Mucosa of descending colon (tissue), 3 donors: ENCODE measurements around the gene SEC61A2. TPM values are rescaled to one million over a fixed set of nuclear protein-coding genes. Genes with fewer than 3 reads are reported as not detected.
"Not testable (repeated sequence)": the region's sequence is repeated elsewhere in the genome, so short reads cannot be mapped to it uniquely, and the experiment has no call there.

Experiments used
- ATAC-seq: fragments of 200-7000 bp; cut with Tn5 transposase; one replicate; pipeline ENCODE4 v1.9.1; 2020; ENCODE audit warnings: mild to moderate bottlenecking, moderate library complexity
- DNase-seq, 3 donors: peaks; one replicate each; pipeline ENCODE4 v3.0.0-alpha.2; 2020
- H3K36me3 ChIP-seq: fragments of 200-600 bp; one replicate; pipeline ENCODE4 v1.8.0; 2021; ENCODE audit warnings: low read depth, mild to moderate bottlenecking
- H3K4me1 ChIP-seq: fragments of 200-600 bp; one replicate; pipeline ENCODE4 v1.8.0; 2021; ENCODE audit warnings: low read depth, mild to moderate bottlenecking
- H3K4me3 ChIP-seq: fragments of 200-600 bp; one replicate; pipeline ENCODE4 v1.8.0; 2021; ENCODE audit warnings: mild to moderate bottlenecking
- H3K9me3 ChIP-seq: fragments of 200-600 bp; one replicate; pipeline ENCODE4 v1.8.0; 2021; ENCODE audit warnings: mild to moderate bottlenecking
- intact Hi-C, 2 donors: fragments of 100-400 bp; cut with DNase I in 1 of 2; cut with micrococcal nuclease in 1 of 2; formaldehyde crosslinking; loops; one replicate each; pipeline versions ENCODE4 v1.11.0 to v1.11.1; 2022; cut with DNase I, micrococcal nuclease
- long read RNA-seq, 2 donors: library from polyadenylated mRNA; unstranded; transcript quantifications; one replicate each; pipeline ENCODE4 v2.0.0, GENCODE V29; 2019 to 2021
- total RNA-seq, 3 donors: library from RNA; stranded (reverse); fragmentation: NEBNext Ultra II Directional in 2 of 3; extraction: Animal tissue kit (Norgen Biotek cat#: 25700) in 2 of 3; gene quantifications; one replicate each; pipeline versions ENCODE4 v1.2.1 to v1.2.4, GENCODE V29; 2021 to 2023
- TF ChIP-seq, protein P1 (sequence below): fragments of 200-600 bp; IDR thresholded peaks from one replicate; pipeline ENCODE4 v1.8.0; 2022; ENCODE audit warnings: antibody characterized with exemption, mild to moderate bottlenecking
- donor health status: DM: no; HTN: no; CAD: no; lungs with moderate emphysema.
- donor health status: DM: no; HTN: no; CAD: no.
- donor health status: DM: no; HTN: yes; CAD: no.

The SEC61A2 gene
- total RNA-seq: 1 to 10 TPM; 4.9 to 6.5 (median 5.0) TPM
- long read RNA-seq, donor 1, partial matches to known transcripts: 0 of 3 reads
- long read RNA-seq, donor 1, other reads (novel, unspliced or antisense): 3 of 3 reads
- long read RNA-seq, donor 2: 0 reads

GRCh38 chr10:12129222-12130111 is at the start of gene SEC61A2:
TSS of gene SEC61A2 (plus strand) at chr10:12129677. CDS start at chr10:12129788, 111 bp downstream.
- peak; percentile 99 for ATAC-seq
- TF ChIP-seq, protein P1, sequence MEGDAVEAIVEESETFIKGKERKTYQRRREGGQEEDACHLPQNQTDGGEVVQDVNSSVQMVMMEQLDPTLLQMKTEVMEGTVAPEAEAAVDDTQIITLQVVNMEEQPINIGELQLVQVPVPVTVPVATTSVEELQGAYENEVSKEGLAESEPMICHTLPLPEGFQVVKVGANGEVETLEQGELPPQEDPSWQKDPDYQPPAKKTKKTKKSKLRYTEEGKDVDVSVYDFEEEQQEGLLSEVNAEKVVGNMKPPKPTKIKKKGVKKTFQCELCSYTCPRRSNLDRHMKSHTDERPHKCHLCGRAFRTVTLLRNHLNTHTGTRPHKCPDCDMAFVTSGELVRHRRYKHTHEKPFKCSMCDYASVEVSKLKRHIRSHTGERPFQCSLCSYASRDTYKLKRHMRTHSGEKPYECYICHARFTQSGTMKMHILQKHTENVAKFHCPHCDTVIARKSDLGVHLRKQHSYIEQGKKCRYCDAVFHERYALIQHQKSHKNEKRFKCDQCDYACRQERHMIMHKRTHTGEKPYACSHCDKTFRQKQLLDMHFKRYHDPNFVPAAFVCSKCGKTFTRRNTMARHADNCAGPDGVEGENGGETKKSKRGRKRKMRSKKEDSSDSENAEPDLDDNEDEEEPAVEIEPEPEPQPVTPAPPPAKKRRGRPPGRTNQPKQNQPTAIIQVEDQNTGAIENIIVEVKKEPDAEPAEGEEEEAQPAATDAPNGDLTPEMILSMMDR: no peak
- peaks cover 4% of the 10 kb centered on the region for H3K4me1 ChIP-seq
- peak within 1 kb of the TSS; percentile 86 for H3K4me3 ChIP-seq
- DNase-seq: peak; percentile 97 to 99 (median 98)
- H3K36me3 ChIP-seq: no peaks in the 10 kb centered on the region
- intact Hi-C loops: no loop called here
- H3K9me3 ChIP-seq: no peaks in the 10 kb centered on the region

GRCh38 chr10:12081470-12081869 is 48.0 kb upstream of the SEC61A2 start:
- TF ChIP-seq, protein P1: no peak
- ATAC-seq (no peak), DNase-seq (no peak)
- Histone ChIP-seq H3K4me3 (no peak overlapping the region), H3K36me3 (no peaks in the 10 kb centered on the region), H3K4me1 (no peaks in the 10 kb centered on the region), H3K9me3 (no peaks in the 10 kb centered on the region)
- intact Hi-C loops: no loop called here

- no peak for ATAC-seq
- Histone ChIP-seq H3K4me3 (no peak overlapping the region), H3K4me1 (no peaks in the 10 kb centered on the region), H3K36me3 (no peaks in the 10 kb centered on the region), H3K9me3 (no peaks in the 10 kb centered on the region)
- TF ChIP-seq, protein P1: no peak
- DNase-seq: no peak
- intact Hi-C loops: no loop called here
These were observed 47.5 kb upstream of the SEC61A2 start for GRCh38 chr10:12081879-12082557.

- TF ChIP-seq, protein P1: no peak
These were observed 40.6 kb upstream of the SEC61A2 start for GRCh38 chr10:12088919-12089318.

GRCh38 chr10:12091421-12091820 is 38.1 kb upstream of the SEC61A2 start:
- H3K9me3 ChIP-seq: no peaks in the 10 kb centered on the region
- ATAC-seq: no peak
- intact Hi-C loops: no loop called here
- no peaks in the 10 kb centered on the region for H3K36me3 ChIP-seq
- no peak overlapping the region for H3K4me3 ChIP-seq
- no peaks in the 10 kb centered on the region for H3K4me1 ChIP-seq
- TF ChIP-seq, protein P1: no peak
- DNase-seq: no peak

More at GRCh38 chr10:12088919-12089318, 40.6 kb upstream of the SEC61A2 start:
- intact Hi-C loops: no loop called here
- no peak for DNase-seq
- Histone ChIP-seq H3K4me1 (no peaks in the 10 kb centered on the region), H3K9me3 (no peaks in the 10 kb centered on the region), H3K4me3 (no peak overlapping the region), H3K36me3 (no peaks in the 10 kb centered on the region)
- ATAC-seq: no peak

DNA sequence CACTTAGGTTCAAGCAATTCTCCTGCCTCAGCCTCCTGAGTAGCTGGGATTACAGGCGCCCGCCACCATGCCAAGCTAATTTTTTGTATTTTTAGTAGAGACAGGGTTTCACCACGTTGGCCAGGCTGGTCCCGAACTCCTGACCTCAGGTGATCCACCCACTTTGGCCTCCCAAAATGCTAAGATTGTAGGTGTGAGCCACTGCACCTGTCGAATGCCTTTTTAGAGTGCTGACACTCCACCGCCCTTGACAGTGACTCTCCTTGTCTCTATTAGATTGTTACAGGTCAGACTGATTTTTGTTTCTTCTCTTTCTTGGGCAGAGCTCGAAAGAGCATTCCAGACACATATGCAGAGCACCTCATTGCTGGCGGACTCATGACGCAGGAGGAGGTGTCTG is 32.1 kb upstream of the SEC61A2 start:
- H3K36me3 ChIP-seq, ATAC-seq, H3K4me1 ChIP-seq, H3K9me3 ChIP-seq, DNase-seq, intact Hi-C loops, H3K4me3 ChIP-seq: not testable (repeated sequence)
